Sigmoid colon (tissue), 7 donors: Measurements from ENCODE around the gene ASCL5. TPM values are rescaled to one million over a fixed set of nuclear protein-coding genes. Genes with fewer than 3 reads are reported as not detected.

Source experiments
- DNase-seq: peaks from one replicate; pipeline ENCODE4 v3.0.0-alpha.2; 2019
- H3K27ac ChIP-seq, 4 donors: fragments of 200-600 bp; sonication (generic); one replicate each; pipeline ENCODE4 v1.5.1; 2016 to 2019; ENCODE audit warnings: mild to moderate bottlenecking in 1 of 4
- H3K27me3 ChIP-seq, 3 donors: fragments of 200-600 bp; sonication (generic); one replicate each; pipeline ENCODE4 v1.5.1; 2019; ENCODE audit warnings: mild to moderate bottlenecking in 1 of 3
- H3K36me3 ChIP-seq, 4 donors: fragments of 200-600 bp; sonication (generic); one replicate each; pipeline ENCODE4 v1.5.1; 2016 to 2019
- H3K4me1 ChIP-seq, 4 donors: fragments of 200-600 bp; sonication (generic); one replicate each; pipeline ENCODE4 v1.5.1; 2017 to 2019
- H3K4me3 ChIP-seq, 4 donors: fragments of 200-600 bp; sonication (generic); one replicate each; pipeline ENCODE4 v1.5.1; 2017 to 2019; ENCODE audit warnings: mild to moderate bottlenecking in 2 of 4, moderate library complexity in 1 of 4
- H3K9me3 ChIP-seq, 4 donors: fragments of 200-600 bp in 3 of 4; sonication (generic) in 3 of 4; one replicate each; pipeline versions ENCODE4 v1.5.1 to v1.6.1; 2013 to 2019
- CTCF ChIP-seq, 4 experiments: fragments of 450-650 bp in 3 of 4; fragments of 200-600 bp in 1 of 4; IDR thresholded peaks; one replicate each; pipeline ENCODE4 v1.5.1; 2016 to 2019; ENCODE audit warnings: antibody characterized with exemption in 4 of 4, mild to moderate bottlenecking in 3 of 4, moderate library complexity in 2 of 4
- EP300 ChIP-seq, 4 donors: sonication (generic); formaldehyde crosslinking; IDR thresholded peaks; one replicate each; pipeline ENCODE4 v1.6.1; 2017; ENCODE audit warnings: antibody characterized with exemption in 4 of 4
- POLR2A ChIP-seq, 2 donors: fragments of 450-650 bp; IDR thresholded peaks; one replicate each; pipeline ENCODE4 v1.6.1; 2016; ENCODE audit warnings: antibody characterized with exemption in 2 of 2, mild to moderate bottlenecking in 2 of 2, moderate library complexity in 2 of 2
- POLR2AphosphoS5 ChIP-seq, 4 donors: sonication (generic); formaldehyde crosslinking; IDR thresholded peaks; one replicate each; pipeline ENCODE4 v1.6.1; 2017; ENCODE audit warnings: antibody characterized with exemption in 4 of 4
- WGBS, 2 donors: extraction: QIAGEN DNeasy Blood & Tissue Kit; methylation state at CpG; one replicate each; pipeline ENCODE4 v1.1.7; 2013; 5-methylcytosine and 5-hydroxymethylcytosine counted together
- intact Hi-C: fragments of 100-400 bp; cut with DNase I; formaldehyde crosslinking; loops from one replicate; pipeline ENCODE4 v1.15.1; 2023
- polyA plus RNA-seq, 3 donors: library from polyadenylated mRNA; stranded (reverse); fragments of 200-250 nt; gene quantifications; one replicate each; pipeline ENCODE4 v1.2.3, GENCODE V29; 2013
- total RNA-seq, 4 donors: library from RNA; depleted of rRNA; stranded (reverse); fragments of >200 nt; gene quantifications; one replicate each; pipeline ENCODE4 v1.1.0, GENCODE V29; 2016
- donor health status: healthy with polysubstance abuse.
- donor health status: Bipolar disorder and iron deficiency.
- donor health status: healthy.

ASCL5 gene
- total and polyA plus RNA-seq, 7 donors, result 0.06 TPM; not detected in 6

- Histone ChIP-seq H3K9me3 (no peaks in the 10 kb centered on the region), H3K27ac (no peak overlapping the region), H3K4me1 (no peaks in the 10 kb centered on the region), H3K27me3 (no peaks in the 10 kb centered on the region), H3K4me3 (no peak overlapping the region), H3K36me3 (no peaks in the 10 kb centered on the region)
- no peak for TF ChIP-seq CTCF (IDR thresholded peaks at IDR 0.05)
- TF ChIP-seq EP300 (IDR thresholded peaks at IDR 0.05), result no peak
- no peak for TF ChIP-seq POLR2A (IDR thresholded peaks at IDR 0.05)
- TF ChIP-seq POLR2AphosphoS5 (IDR thresholded peaks at IDR 0.05), result no peak
- WGBS, 2 donors, result 86 to 87% methylated on average over 17 of the region's 17 CpGs
- intact Hi-C loops, result no loop called here
- DNase-seq, result no peak
These were observed 29.8 kb downstream of the ASCL5 start for GRCh38 chr1:201096977-201097856.

GRCh38 chr1:201096041-201096461 lies 30.9 kb downstream of the ASCL5 start:
- no peak for DNase-seq
- TF ChIP-seq POLR2AphosphoS5 (IDR thresholded peaks at IDR 0.05) (no peak), CTCF (IDR thresholded peaks at IDR 0.05) (no peak), POLR2A (IDR thresholded peaks at IDR 0.05) (no peak)
- 78 to 83% methylated on average over 5 of the region's 5 CpGs for WGBS, 2 donors

GRCh38 chr1:201095581-201095980 lies 31.4 kb downstream of the ASCL5 start:
- H3K36me3 ChIP-seq, result no peaks in the 10 kb centered on the region
- no peak overlapping the region for H3K27ac ChIP-seq
- no peaks in the 10 kb centered on the region for H3K4me1 ChIP-seq
- no peaks in the 10 kb centered on the region for H3K27me3 ChIP-seq
- TF ChIP-seq POLR2A (IDR thresholded peaks at IDR 0.05) (no peak), CTCF (IDR thresholded peaks at IDR 0.05) (no peak), EP300 (IDR thresholded peaks at IDR 0.05) (no peak), POLR2AphosphoS5 (IDR thresholded peaks at IDR 0.05) (no peak)
- H3K9me3 ChIP-seq, result no peaks in the 10 kb centered on the region
- 91% methylated on average over 2 of the region's 2 CpGs for WGBS, 2 donors
- H3K4me3 ChIP-seq, result no peak overlapping the region
- no peak for DNase-seq
- intact Hi-C loops, result no loop called here

More at GRCh38 chr1:201096041-201096461, 30.9 kb downstream of the ASCL5 start:
- Histone ChIP-seq H3K36me3 (no peaks in the 10 kb centered on the region), H3K4me3 (no peak overlapping the region), H3K9me3 (no peaks in the 10 kb centered on the region), H3K27ac (no peak overlapping the region), H3K27me3 (no peaks in the 10 kb centered on the region), H3K4me1 (no peaks in the 10 kb centered on the region)
- intact Hi-C loops, result no loop called here

GRCh38 chr1:201094832-201095231 lies 32.2 kb downstream of the ASCL5 start:
- intact Hi-C loops, result no loop called here
- H3K9me3 ChIP-seq, result no peaks in the 10 kb centered on the region
- no peak overlapping the region for H3K4me3 ChIP-seq
- no peaks in the 10 kb centered on the region for H3K27me3 ChIP-seq
- 73 to 74% methylated on average over 4 of the region's 4 CpGs for WGBS, 2 donors
- no peaks in the 10 kb centered on the region for H3K36me3 ChIP-seq
- TF ChIP-seq POLR2AphosphoS5 (IDR thresholded peaks at IDR 0.05) (no peak), EP300 (IDR thresholded peaks at IDR 0.05) (no peak), CTCF (IDR thresholded peaks at IDR 0.05) (no peak), POLR2A (IDR thresholded peaks at IDR 0.05) (no peak)
- H3K4me1 ChIP-seq, result no peaks in the 10 kb centered on the region
- no peak for DNase-seq
- H3K27ac ChIP-seq, result no peak overlapping the region
